ENCODE measurements around the gene EAF2.
A peak's percentile ranks its signal among the peaks of the same experiment; 100 is the strongest.

EAF2 gene

GRCh38 chr3:121819236-121819635, 15.8 kb upstream of the EAF2 start:
- no peaks in the 10 kb centered on the region for H3K27me3 ChIP-seq (ENCODE audit: control insufficient read depth in 2 of 2, insufficient read depth in 2 of 2, low read length in 2 of 2)

DNA sequence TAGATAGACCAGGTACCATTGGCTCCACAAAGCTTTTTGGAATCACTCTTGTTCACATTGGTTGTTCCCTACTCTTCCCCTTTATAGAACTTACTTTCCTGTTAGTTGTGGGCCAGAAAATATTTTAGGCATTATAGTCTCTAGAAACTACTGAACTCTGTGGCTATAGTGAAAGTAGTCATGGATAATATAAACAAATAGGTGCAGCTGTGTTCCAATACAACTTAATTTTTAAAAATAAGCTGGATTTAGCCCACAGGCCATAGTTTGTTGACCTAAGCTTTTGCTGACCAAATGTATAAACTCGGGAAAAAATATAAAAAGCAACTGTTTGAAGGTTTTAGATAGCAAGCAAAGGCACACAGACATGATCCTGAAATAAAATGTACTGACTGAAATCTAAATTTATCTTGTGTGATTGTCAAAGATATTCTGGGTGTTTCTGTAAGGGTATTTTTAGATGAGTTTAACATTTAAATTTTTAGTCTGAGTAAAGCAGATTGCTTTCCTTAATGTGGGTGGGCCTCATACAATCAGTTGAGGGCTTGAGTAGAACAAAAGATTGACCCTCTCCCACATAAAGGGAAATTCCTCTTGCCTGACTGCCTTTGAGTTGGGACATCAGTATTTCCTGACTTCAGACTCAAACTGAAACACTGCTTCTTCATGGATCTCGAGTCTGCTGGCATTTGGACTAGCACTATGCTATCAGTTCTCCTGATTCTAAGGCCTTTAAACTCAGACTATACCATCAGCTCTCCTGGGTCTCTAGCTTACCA, 13.4 kb upstream of the EAF2 start:
- no peak overlapping the region for H3K27ac ChIP-seq (ENCODE audit: low read depth in 2 of 2, low read length in 2 of 2)
- H3K36me3 ChIP-seq (ENCODE audit: control insufficient read depth in 2 of 2, insufficient read depth in 2 of 2, low read length in 2 of 2), result peaks cover 33 to 48% of the 10 kb centered on the region in 2 donors
- H3K4me1 ChIP-seq (ENCODE audit: control insufficient read depth in 2 of 2, insufficient read depth in 2 of 2, low read length in 2 of 2), result no peaks in the 10 kb centered on the region
- no peak overlapping the region for H3K9ac ChIP-seq (ENCODE audit: low read depth in 1 of 2, low read length in 2 of 2)
- H3K4me3 ChIP-seq (ENCODE audit: low read length in 2 of 2), result no peak overlapping the region
- no peaks in the 10 kb centered on the region for H3K27me3 ChIP-seq (ENCODE audit: control insufficient read depth in 2 of 2, insufficient read depth in 2 of 2, low read length in 2 of 2)
- peaks cover 0 to 4% of the 10 kb centered on the region in 2 donors for H3K9me3 ChIP-seq (ENCODE audit: control insufficient read depth in 2 of 2, low read length in 2 of 2)

More at GRCh38 chr3:121819236-121819635, 15.8 kb upstream of the EAF2 start:
- no peak overlapping the region for H3K27ac ChIP-seq (ENCODE audit: low read depth in 2 of 2, low read length in 2 of 2)
- no peak overlapping the region for H3K4me3 ChIP-seq (ENCODE audit: low read length in 2 of 2)
- H3K4me1 ChIP-seq (ENCODE audit: control insufficient read depth in 2 of 2, insufficient read depth in 2 of 2, low read length in 2 of 2), result no peaks in the 10 kb centered on the region
- H3K9me3 ChIP-seq (ENCODE audit: control insufficient read depth in 2 of 2, low read length in 2 of 2), result peaks cover 0 to 4% of the 10 kb centered on the region in 2 donors
- H3K36me3 ChIP-seq (ENCODE audit: control insufficient read depth in 2 of 2, insufficient read depth in 2 of 2, low read length in 2 of 2), result peaks cover 25 to 31% of the 10 kb centered on the region in 2 donors
- no peak overlapping the region for H3K9ac ChIP-seq (ENCODE audit: low read depth in 1 of 2, low read length in 2 of 2)

DNA sequence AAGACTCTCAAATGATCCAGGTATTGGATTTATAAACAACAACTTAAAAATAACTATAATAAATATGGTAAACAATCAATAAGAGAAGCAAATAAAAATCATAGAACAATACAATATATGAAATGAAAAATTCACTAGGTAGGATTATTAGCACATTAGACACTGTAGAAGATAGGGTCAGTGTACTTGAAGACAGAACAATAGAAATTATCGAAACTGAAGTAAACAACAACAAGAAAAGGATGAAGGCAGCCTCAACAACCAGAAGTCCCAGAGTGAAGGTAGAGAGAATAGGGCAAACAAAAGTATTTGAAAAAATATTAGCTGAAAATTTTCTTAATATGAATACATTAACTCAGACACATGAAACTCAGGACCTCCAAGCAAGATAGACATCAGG, 12.0 kb upstream of the EAF2 start:
- Histone ChIP-seq H3K27ac (ENCODE audit: low read depth in 2 of 2, low read length in 2 of 2) (no peak overlapping the region), H3K36me3 (ENCODE audit: control insufficient read depth in 2 of 2, insufficient read depth in 2 of 2, low read length in 2 of 2) (peaks cover 29 to 47% of the 10 kb centered on the region in 2 donors), H3K27me3 (ENCODE audit: control insufficient read depth in 2 of 2, insufficient read depth in 2 of 2, low read length in 2 of 2) (no peaks in the 10 kb centered on the region), H3K4me3 (ENCODE audit: low read length in 2 of 2) (no peak overlapping the region), H3K9me3 (ENCODE audit: control insufficient read depth in 2 of 2, low read length in 2 of 2) (peaks cover 0 to 4% of the 10 kb centered on the region in 2 donors), H3K4me1 (ENCODE audit: control insufficient read depth in 2 of 2, insufficient read depth in 2 of 2, low read length in 2 of 2) (no peaks in the 10 kb centered on the region), H3K9ac (ENCODE audit: low read depth in 1 of 2, low read length in 2 of 2) (no peak overlapping the region)

DNA sequence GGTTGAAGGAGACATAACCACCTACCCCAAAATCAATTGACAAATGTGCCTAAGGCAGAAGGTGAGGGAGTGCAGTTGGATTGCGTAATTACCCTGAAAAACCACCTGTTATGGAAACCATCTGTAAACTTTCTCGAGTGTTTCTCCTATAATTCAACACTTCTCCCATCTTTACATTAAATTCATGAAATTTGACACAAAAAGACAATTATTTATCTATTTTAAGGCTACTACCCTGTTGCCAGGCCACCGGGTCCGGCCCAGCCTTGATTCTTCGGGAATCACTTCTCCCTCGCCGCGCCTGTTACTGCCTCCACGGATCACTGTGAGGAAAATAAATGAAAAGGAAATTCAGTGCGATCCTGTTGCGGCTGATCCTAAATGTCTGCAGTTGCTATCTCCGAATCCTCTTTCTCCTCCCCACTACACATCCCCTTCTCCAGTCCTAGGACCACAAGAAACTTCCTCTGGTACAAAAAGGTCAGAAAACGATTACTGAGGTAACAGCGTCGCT, 795 bp upstream of the EAF2 start:
- H3K9ac ChIP-seq (ENCODE audit: low read depth in 1 of 2, low read length in 2 of 2), result peak overlapping the region; percentile 83 to 93

DNA sequence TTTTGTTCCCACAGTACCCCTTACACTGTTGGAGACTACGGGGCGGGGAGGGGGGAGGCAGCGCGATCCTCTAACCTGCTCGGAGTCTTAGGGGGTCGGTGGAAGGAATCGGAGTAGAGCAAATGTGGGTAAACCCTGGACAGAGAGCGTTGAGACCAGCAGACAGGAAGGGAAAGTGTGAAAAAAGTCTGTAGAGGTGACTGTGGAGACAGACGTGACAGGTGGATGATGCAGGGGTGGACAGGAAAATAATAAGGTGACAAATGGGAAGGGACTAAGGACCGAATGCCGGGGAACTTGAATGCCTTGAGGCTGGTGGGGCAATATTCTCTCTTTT, 424 bp downstream of the EAF2 start:
- Histone ChIP-seq H3K4me1 (ENCODE audit: control insufficient read depth in 2 of 2, insufficient read depth in 2 of 2, low read length in 2 of 2) (peaks cover 5 to 14% of the 10 kb centered on the region in 2 donors), H3K4me3 (ENCODE audit: low read length in 2 of 2) (peak overlapping the region; percentile 84 to 89), H3K27me3 (ENCODE audit: control insufficient read depth in 2 of 2, insufficient read depth in 2 of 2, low read length in 2 of 2) (no peaks in the 10 kb centered on the region), H3K9ac (ENCODE audit: low read depth in 1 of 2, low read length in 2 of 2) (peak overlapping the region; percentile 81 to 93), H3K36me3 (ENCODE audit: control insufficient read depth in 2 of 2, insufficient read depth in 2 of 2, low read length in 2 of 2) (no peaks in the 10 kb centered on the region), H3K9me3 (ENCODE audit: control insufficient read depth in 2 of 2, low read length in 2 of 2) (no peaks in the 10 kb centered on the region), H3K27ac (ENCODE audit: low read depth in 2 of 2, low read length in 2 of 2) (peak overlapping the region; percentile 77 to 81)

More for the DNA sequence above, 795 bp upstream of the EAF2 start:
- H3K27me3 ChIP-seq (ENCODE audit: control insufficient read depth in 2 of 2, insufficient read depth in 2 of 2, low read length in 2 of 2), result no peaks in the 10 kb centered on the region
- H3K4me3 ChIP-seq (ENCODE audit: low read length in 2 of 2), result peak overlapping the region; percentile 84 to 89
- H3K4me1 ChIP-seq (ENCODE audit: control insufficient read depth in 2 of 2, insufficient read depth in 2 of 2, low read length in 2 of 2), result peaks cover 5 to 14% of the 10 kb centered on the region in 2 donors
- H3K27ac ChIP-seq (ENCODE audit: low read depth in 2 of 2, low read length in 2 of 2), result peak overlapping the region; percentile 72 to 77
- H3K9me3 ChIP-seq (ENCODE audit: control insufficient read depth in 2 of 2, low read length in 2 of 2), result no peaks in the 10 kb centered on the region
- H3K36me3 ChIP-seq (ENCODE audit: control insufficient read depth in 2 of 2, insufficient read depth in 2 of 2, low read length in 2 of 2), result no peaks in the 10 kb centered on the region

GRCh38 chr3:121836064-121836463, 1.1 kb downstream of the EAF2 start:
- Histone ChIP-seq H3K4me1 (ENCODE audit: control insufficient read depth in 2 of 2, insufficient read depth in 2 of 2, low read length in 2 of 2) (peaks cover 5 to 14% of the 10 kb centered on the region in 2 donors), H3K9ac (ENCODE audit: low read depth in 1 of 2, low read length in 2 of 2) (peak overlapping the region in 1 of 2 donors; percentile 81), H3K4me3 (ENCODE audit: low read length in 2 of 2) (peak overlapping the region; percentile 84 to 89), H3K9me3 (ENCODE audit: control insufficient read depth in 2 of 2, low read length in 2 of 2) (no peaks in the 10 kb centered on the region), H3K36me3 (ENCODE audit: control insufficient read depth in 2 of 2, insufficient read depth in 2 of 2, low read length in 2 of 2) (no peaks in the 10 kb centered on the region), H3K27me3 (ENCODE audit: control insufficient read depth in 2 of 2, insufficient read depth in 2 of 2, low read length in 2 of 2) (no peaks in the 10 kb centered on the region), H3K27ac (ENCODE audit: low read depth in 2 of 2, low read length in 2 of 2) (peak overlapping the region in 1 of 2 donors; percentile 77)

DNA sequence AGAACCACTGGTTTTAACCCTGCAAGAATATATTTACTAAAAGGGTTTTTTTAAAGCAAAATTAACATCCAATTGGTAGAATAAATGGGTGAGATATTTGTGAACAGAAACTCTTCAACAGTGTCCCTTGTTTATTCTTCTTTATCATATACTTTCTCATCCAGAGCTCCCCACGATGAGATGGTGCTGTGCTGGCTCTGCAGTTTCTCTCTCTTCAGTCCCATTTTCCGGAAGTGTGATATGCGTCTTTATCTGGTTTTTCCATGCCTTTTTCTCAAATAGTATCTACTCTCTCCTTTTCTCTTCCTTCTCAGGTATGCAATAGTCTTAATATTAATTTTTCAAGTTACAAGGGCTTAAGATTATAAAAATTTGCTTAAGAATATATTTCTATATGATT, 1.5 kb downstream of the EAF2 start:
- Histone ChIP-seq H3K9me3 (ENCODE audit: control insufficient read depth in 2 of 2, low read length in 2 of 2) (no peaks in the 10 kb centered on the region), H3K27ac (ENCODE audit: low read depth in 2 of 2, low read length in 2 of 2) (no peak overlapping the region), H3K27me3 (ENCODE audit: control insufficient read depth in 2 of 2, insufficient read depth in 2 of 2, low read length in 2 of 2) (no peaks in the 10 kb centered on the region), H3K4me1 (ENCODE audit: control insufficient read depth in 2 of 2, insufficient read depth in 2 of 2, low read length in 2 of 2) (peaks cover 5 to 14% of the 10 kb centered on the region in 2 donors), H3K9ac (ENCODE audit: low read depth in 1 of 2, low read length in 2 of 2) (no peak overlapping the region), H3K4me3 (ENCODE audit: low read length in 2 of 2) (peak overlapping the region in 1 of 2 donors; percentile 84), H3K36me3 (ENCODE audit: control insufficient read depth in 2 of 2, insufficient read depth in 2 of 2, low read length in 2 of 2) (no peaks in the 10 kb centered on the region)

GRCh38 chr3:121839962-121840361, 5.0 kb downstream of the EAF2 start:
- H3K4me1 ChIP-seq (ENCODE audit: control insufficient read depth in 2 of 2, insufficient read depth in 2 of 2, low read length in 2 of 2), result peaks cover 4 to 5% of the 10 kb centered on the region in 2 donors
- no peaks in the 10 kb centered on the region for H3K9me3 ChIP-seq (ENCODE audit: control insufficient read depth in 2 of 2, low read length in 2 of 2)
- no peaks in the 10 kb centered on the region for H3K27me3 ChIP-seq (ENCODE audit: control insufficient read depth in 2 of 2, insufficient read depth in 2 of 2, low read length in 2 of 2)
- H3K9ac ChIP-seq (ENCODE audit: low read depth in 1 of 2, low read length in 2 of 2), result no peak overlapping the region
- H3K27ac ChIP-seq (ENCODE audit: low read depth in 2 of 2, low read length in 2 of 2), result no peak overlapping the region
- no peaks in the 10 kb centered on the region for H3K36me3 ChIP-seq (ENCODE audit: control insufficient read depth in 2 of 2, insufficient read depth in 2 of 2, low read length in 2 of 2)
- no peak overlapping the region for H3K4me3 ChIP-seq (ENCODE audit: low read length in 2 of 2)

DNA sequence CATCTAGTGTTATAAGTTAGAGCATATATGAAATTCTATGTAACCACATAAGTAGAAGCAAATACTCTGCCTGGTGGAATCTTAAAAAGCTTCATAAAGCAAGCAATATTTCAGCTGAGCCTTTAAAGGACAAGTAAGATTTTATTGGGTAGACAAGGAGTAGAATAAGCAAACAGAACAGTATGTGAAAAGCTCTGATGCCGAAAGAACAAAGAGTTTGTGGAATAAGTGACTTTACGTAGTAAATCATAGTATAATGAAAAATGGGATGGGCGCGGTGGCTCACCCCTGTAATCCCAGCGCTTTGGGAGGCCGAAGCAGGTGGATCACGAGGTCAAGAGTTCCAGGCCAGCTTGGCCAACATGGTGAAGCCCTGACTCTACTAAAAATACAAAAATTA, 9.9 kb downstream of the EAF2 start:
- no peaks in the 10 kb centered on the region for H3K4me1 ChIP-seq (ENCODE audit: control insufficient read depth in 2 of 2, insufficient read depth in 2 of 2, low read length in 2 of 2)
- H3K27ac ChIP-seq (ENCODE audit: low read depth in 2 of 2, low read length in 2 of 2), result no peak overlapping the region
- H3K9me3 ChIP-seq (ENCODE audit: control insufficient read depth in 2 of 2, low read length in 2 of 2), result no peaks in the 10 kb centered on the region
- H3K4me3 ChIP-seq (ENCODE audit: low read length in 2 of 2), result no peak overlapping the region
- no peaks in the 10 kb centered on the region for H3K27me3 ChIP-seq (ENCODE audit: control insufficient read depth in 2 of 2, insufficient read depth in 2 of 2, low read length in 2 of 2)
- no peaks in the 10 kb centered on the region for H3K36me3 ChIP-seq (ENCODE audit: control insufficient read depth in 2 of 2, insufficient read depth in 2 of 2, low read length in 2 of 2)
- no peak overlapping the region for H3K9ac ChIP-seq (ENCODE audit: low read depth in 1 of 2, low read length in 2 of 2)

DNA sequence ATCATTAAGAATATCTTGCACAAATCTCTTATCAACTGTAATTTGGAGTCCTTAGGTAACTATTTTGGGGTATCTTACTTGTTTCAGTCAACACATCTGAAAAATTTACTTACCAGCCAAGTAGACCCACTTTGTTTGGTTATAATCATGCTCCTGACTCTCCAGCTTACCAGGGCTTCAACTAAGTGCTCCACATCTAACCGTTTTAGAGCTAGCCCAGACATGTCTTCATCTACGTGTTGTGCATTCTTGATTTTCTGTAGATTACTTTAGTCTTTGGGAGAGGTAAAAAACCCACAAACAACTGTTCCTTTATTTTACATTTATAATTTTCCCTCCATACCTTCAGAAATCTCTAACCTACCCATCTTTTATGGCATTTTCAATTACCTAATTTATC, 17.2 kb downstream of the EAF2 start:
- H3K27ac ChIP-seq (ENCODE audit: low read depth in 2 of 2, low read length in 2 of 2), result no peak overlapping the region
- no peaks in the 10 kb centered on the region for H3K9me3 ChIP-seq (ENCODE audit: control insufficient read depth in 2 of 2, low read length in 2 of 2)

More for the DNA sequence above, 17.2 kb downstream of the EAF2 start:
- H3K27me3 ChIP-seq (ENCODE audit: control insufficient read depth in 2 of 2, insufficient read depth in 2 of 2, low read length in 2 of 2), result no peaks in the 10 kb centered on the region
- no peak overlapping the region for H3K4me3 ChIP-seq (ENCODE audit: low read length in 2 of 2)
- no peak overlapping the region for H3K9ac ChIP-seq (ENCODE audit: low read depth in 1 of 2, low read length in 2 of 2)
- no peaks in the 10 kb centered on the region for H3K4me1 ChIP-seq (ENCODE audit: control insufficient read depth in 2 of 2, insufficient read depth in 2 of 2, low read length in 2 of 2)
- no peaks in the 10 kb centered on the region for H3K36me3 ChIP-seq (ENCODE audit: control insufficient read depth in 2 of 2, insufficient read depth in 2 of 2, low read length in 2 of 2)
